Body of pancreas (tissue), 4 donors: ENCODE measurements around the gene SATB2. TPM values are rescaled to one million over a fixed set of nuclear protein-coding genes. Genes with fewer than 3 reads are reported as not detected.

Experiments used
- ATAC-seq: fragments of 150-250 bp; one replicate; pipeline ENCODE4 v1.9.1; 2016
- DNase-seq, 4 donors: peaks; one replicate each; pipeline ENCODE4 v3.0.0-alpha.2; 2019
- H3K27ac ChIP-seq, 4 donors: fragments of 200-600 bp; sonication (generic); 1 replicate in 3 of 4; 2 replicates in 1 of 4; pipeline versions ENCODE4 v1.5.1 to v1.6.1; 2016 to 2019; ENCODE audit warnings: mild to moderate bottlenecking in 1 of 4, mixed read lengths in 1 of 4, moderate library complexity in 1 of 4
- H3K27me3 ChIP-seq, 2 donors: fragments of 200-600 bp; sonication (generic); one replicate each; pipeline ENCODE4 v1.6.0; 2016; ENCODE audit warnings: mild to moderate bottlenecking in 1 of 2
- H3K36me3 ChIP-seq, 2 donors: fragments of 200-600 bp; sonication (generic); replicated peaks in 1 of 2; 2 replicates each; pipeline ENCODE4 v1.5.1; 2016; ENCODE audit warnings: low read depth in 2 of 2; ENCODE audit not compliant: insufficient read depth in 1 of 2
- H3K4me1 ChIP-seq: fragments of 200-600 bp; sonication (generic); one replicate; pipeline ENCODE4 v1.6.0; 2016
- H3K4me3 ChIP-seq, 2 donors: fragments of 200-600 bp; sonication (generic); 1 replicate in 1 of 2; 2 replicates in 1 of 2; pipeline ENCODE4 v1.5.1; 2016 to 2019
- H3K9me3 ChIP-seq, 3 donors: fragments of 200-600 bp; sonication (generic); 1 replicate in 2 of 3; 2 replicates in 1 of 3; pipeline ENCODE4 v1.5.1; 2016
- POLR2A ChIP-seq, 3 donors: fragments of 450-650 bp; IDR thresholded peaks; one replicate each; pipeline ENCODE4 v1.6.1; 2016; ENCODE audit warnings: antibody characterized with exemption in 3 of 3, mild to moderate bottlenecking in 2 of 3
- WGBS, 2 donors: methylation state at CpG; one replicate each; pipeline ENCODE4 v1.1.5; 2017; 5-methylcytosine and 5-hydroxymethylcytosine counted together
- intact Hi-C: fragments of 100-400 bp; cut with DNase I; formaldehyde crosslinking; loops from one replicate; pipeline ENCODE4 v1.15.1; 2023
- total RNA-seq, 2 donors: library from RNA; depleted of rRNA; stranded (reverse); fragments of >200 nt; gene quantifications; one replicate each; pipeline ENCODE4 v1.1.0, GENCODE V29; 2016
- TF ChIP-seq, protein P1 (sequence below), 7 experiments: fragments of 450-650 bp in 4 of 7; fragments of 200-600 bp in 3 of 7; sonication (generic) in 3 of 7; IDR thresholded peaks; one replicate each; pipeline ENCODE4 v1.5.1; 2016 to 2019; ENCODE audit warnings: antibody characterized with exemption in 7 of 7

SATB2 gene
- total RNA-seq, 2 donors from 2014 or later: 2.6 to 4.3 TPM

DNA sequence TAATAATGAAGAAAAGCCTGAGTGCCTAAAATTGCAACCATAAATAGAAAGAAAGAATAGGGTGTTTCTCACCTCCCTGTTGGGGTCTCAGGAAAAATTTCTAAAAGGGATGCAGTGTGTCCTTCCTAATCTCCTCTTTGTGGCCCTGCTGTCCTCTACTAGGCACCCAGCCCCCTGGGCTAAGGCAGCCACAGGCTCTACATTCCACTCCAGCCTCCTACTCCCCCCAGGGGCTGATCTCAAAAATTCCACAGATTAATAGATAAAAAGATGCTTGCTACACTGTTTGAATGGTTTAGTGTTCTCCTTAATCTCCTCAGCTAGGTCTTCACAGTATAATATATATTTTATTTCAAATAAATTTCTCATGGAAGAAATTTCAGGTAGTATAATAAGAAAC is 17.6 kb downstream of the SATB2 start:
- Histone ChIP-seq H3K36me3 (no peaks in the 10 kb centered on the region), H3K27ac (no peak overlapping the region), H3K9me3 (no peaks in the 10 kb centered on the region), H3K4me3 (no peak overlapping the region), H3K27me3 (no peaks in the 10 kb centered on the region), H3K4me1 (no peaks in the 10 kb centered on the region)
- DNase-seq (no peak), ATAC-seq (no peak)
- TF ChIP-seq, protein P1, sequence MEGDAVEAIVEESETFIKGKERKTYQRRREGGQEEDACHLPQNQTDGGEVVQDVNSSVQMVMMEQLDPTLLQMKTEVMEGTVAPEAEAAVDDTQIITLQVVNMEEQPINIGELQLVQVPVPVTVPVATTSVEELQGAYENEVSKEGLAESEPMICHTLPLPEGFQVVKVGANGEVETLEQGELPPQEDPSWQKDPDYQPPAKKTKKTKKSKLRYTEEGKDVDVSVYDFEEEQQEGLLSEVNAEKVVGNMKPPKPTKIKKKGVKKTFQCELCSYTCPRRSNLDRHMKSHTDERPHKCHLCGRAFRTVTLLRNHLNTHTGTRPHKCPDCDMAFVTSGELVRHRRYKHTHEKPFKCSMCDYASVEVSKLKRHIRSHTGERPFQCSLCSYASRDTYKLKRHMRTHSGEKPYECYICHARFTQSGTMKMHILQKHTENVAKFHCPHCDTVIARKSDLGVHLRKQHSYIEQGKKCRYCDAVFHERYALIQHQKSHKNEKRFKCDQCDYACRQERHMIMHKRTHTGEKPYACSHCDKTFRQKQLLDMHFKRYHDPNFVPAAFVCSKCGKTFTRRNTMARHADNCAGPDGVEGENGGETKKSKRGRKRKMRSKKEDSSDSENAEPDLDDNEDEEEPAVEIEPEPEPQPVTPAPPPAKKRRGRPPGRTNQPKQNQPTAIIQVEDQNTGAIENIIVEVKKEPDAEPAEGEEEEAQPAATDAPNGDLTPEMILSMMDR (IDR thresholded peaks at IDR 0.05): no peak
- no peak for TF ChIP-seq POLR2A (IDR thresholded peaks at IDR 0.05)
- intact Hi-C loops: no loop called here

DNA sequence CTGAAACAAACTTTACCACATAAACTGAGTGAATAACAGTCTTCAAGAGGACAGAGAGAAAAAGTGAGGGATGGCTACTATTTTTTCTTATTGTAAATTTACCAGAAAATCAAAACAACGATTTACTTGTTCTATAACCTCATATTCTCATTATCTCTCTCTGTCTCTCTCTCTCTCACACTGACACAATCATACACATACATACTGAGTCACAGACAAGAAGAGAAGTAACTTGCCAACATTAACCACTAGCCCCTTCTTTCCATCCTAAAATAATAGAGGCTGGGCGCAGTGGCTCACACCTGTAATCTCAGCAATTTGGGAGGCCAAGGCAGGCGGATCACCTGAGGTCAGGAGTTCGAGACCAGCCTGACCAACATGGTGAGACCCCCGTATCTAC is 18.2 kb downstream of the SATB2 start:
- TF ChIP-seq, protein P1 (IDR thresholded peaks at IDR 0.05): no peak
- no peak for TF ChIP-seq POLR2A (IDR thresholded peaks at IDR 0.05)
- DNase-seq (no peak), ATAC-seq (no peak)
- Histone ChIP-seq H3K4me1 (no peaks in the 10 kb centered on the region), H3K27ac (no peak overlapping the region), H3K27me3 (no peaks in the 10 kb centered on the region), H3K4me3 (no peak overlapping the region), H3K9me3 (no peaks in the 10 kb centered on the region), H3K36me3 (no peaks in the 10 kb centered on the region)
- intact Hi-C loops: no loop called here
- WGBS, 2 donors: 87 to 97% methylated on average over 5 of the region's 5 CpGs

DNA sequence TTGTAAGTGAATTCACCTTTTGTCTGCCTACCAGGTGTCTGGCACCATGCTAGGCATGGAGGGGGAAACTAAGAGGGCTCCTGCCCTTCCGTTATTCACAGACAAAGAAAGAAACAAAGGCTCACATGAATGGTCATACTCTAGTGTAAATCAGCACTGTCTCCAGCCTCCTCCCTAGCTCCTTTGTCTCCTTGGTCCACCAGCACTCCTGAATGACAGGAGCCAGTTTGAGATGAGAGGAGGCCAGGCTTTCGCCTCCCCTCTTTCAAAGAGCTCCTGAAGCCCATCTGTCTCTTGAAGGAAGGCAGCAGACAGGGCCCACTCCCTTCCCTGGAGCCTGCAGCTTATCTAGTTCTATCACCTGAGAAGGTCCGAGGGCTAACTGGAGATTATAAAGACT is 18.7 kb downstream of the SATB2 start:
- DNase-seq (no peak), ATAC-seq (no peak)
- no peak for TF ChIP-seq POLR2A (IDR thresholded peaks at IDR 0.05)
- TF ChIP-seq, protein P1 (IDR thresholded peaks at IDR 0.05): no peak
- no peaks in the 10 kb centered on the region for H3K9me3 ChIP-seq
- no peaks in the 10 kb centered on the region for H3K27me3 ChIP-seq
- H3K4me1 ChIP-seq: no peaks in the 10 kb centered on the region
- H3K36me3 ChIP-seq: no peaks in the 10 kb centered on the region
- no peak overlapping the region for H3K27ac ChIP-seq
- intact Hi-C loops: no loop called here
- WGBS, 2 donors: 84% methylated on average over 3 of the region's 3 CpGs
- H3K4me3 ChIP-seq: no peak overlapping the region

DNA sequence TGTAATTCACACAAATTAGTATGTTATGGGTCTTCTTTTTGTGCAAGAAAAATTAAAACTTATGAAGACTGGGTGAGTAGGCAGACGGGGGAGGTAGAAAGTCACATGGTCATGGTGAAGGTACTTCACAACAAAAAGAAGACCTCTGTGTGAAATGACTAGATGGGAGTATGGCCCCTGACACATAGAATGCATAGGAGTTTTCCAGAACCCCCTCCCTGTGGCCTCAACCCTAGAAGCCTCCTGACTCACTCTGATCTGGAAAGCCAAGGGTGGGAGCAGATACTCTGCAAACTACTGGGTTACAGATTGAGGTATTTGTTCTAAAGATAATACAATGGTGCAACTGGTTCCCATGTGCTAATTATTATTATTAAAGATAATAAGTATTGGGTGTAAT is 23.2 kb downstream of the SATB2 start:
- no peak for TF ChIP-seq POLR2A (IDR thresholded peaks at IDR 0.05)
- TF ChIP-seq, protein P1 (IDR thresholded peaks at IDR 0.05): no peak
- WGBS, 2 donors: 85 to 86% methylated on average over 1 of the region's 1 CpG
- intact Hi-C loops: no loop called here
- DNase-seq: no peak
- Histone ChIP-seq H3K27ac (no peak overlapping the region), H3K27me3 (no peaks in the 10 kb centered on the region), H3K9me3 (no peaks in the 10 kb centered on the region), H3K4me3 (no peak overlapping the region), H3K36me3 (no peaks in the 10 kb centered on the region), H3K4me1 (no peaks in the 10 kb centered on the region)
- no peak for ATAC-seq

DNA sequence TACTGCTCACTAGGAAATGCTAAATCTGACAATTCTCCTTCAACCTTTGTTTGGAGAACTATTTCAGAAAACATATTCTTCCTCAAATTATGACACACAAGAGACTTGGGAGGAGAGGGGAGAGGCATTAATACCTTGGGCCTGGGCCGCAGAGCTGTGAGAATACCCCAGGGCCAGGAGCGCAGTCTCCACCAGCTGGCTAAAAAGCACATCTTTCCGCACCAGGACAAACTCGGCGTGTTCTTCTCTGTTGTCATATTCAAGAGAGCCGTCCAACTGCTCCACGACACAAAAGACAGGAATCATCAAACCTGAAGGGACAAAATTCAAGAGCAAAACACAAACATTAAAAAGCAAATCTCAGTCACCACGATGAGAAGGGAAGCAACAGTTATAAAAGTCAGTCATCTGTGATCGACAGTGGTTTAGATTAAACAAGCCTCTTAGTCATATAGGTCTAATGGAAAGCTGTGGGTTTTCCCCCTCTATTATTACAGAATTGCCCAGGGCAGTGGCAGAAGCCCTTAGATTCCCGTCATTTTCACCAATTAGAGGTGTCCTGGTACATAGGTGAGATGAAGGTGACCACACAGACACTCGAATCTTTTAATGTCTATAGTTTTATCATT is 24.4 kb downstream of the SATB2 start:
- Histone ChIP-seq H3K4me3 (no peak overlapping the region), H3K9me3 (no peaks in the 10 kb centered on the region), H3K27me3 (no peaks in the 10 kb centered on the region), H3K4me1 (no peaks in the 10 kb centered on the region), H3K36me3 (no peaks in the 10 kb centered on the region), H3K27ac (no peak overlapping the region)
- DNase-seq: no peak
- WGBS, 2 donors: 90% methylated on average over 11 of the region's 11 CpGs
- ATAC-seq: no peak
- intact Hi-C loops: no loop called here
- no peak for TF ChIP-seq POLR2A (IDR thresholded peaks at IDR 0.05)
- TF ChIP-seq, protein P1 (IDR thresholded peaks at IDR 0.05): no peak
